ENCODE data around the gene ZNF584.

DNA sequence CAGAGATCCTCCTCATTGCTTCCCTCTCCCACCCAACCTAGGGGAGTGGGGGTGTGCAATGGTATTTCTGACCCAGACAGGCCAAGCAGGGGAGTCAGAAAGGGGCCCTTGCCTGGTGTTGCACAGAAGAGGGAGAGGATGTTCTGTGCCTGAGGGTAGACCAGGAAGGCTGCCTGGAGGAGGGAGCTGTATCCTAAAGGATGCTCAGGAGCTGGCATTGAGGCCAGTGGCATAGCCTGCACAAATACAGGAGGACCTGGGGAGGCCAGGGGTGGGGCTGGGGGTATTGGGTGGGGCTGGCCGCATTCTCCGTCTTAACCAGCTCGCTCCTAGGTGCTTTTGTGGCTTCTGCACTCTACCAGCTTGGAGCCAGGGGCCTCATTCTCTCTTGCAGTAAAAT, 8.5 kb upstream of the ZNF584 start:
- no peak for TF ChIP-seq POLR2AphosphoS5 (IDR thresholded peaks at IDR 0.05; ENCODE audit: borderline replicate concordance, low read depth, low read length)
- no peak for TF ChIP-seq EZH2 (IDR thresholded peaks at IDR 0.05)

Data from SK-N-MC (cell line).